MCF 10A (cell line): ENCODE results near the gene TAS2R40. TPM values are rescaled to one million over a fixed set of nuclear protein-coding genes. Genes with fewer than 3 reads are reported as not detected.
A peak's percentile ranks its signal among the peaks of the same experiment; 100 is the strongest.

Experiments
- BruUV-seq: library from RNA; stranded (reverse); fragments of 400-500 nt; replicated peaks from 2 replicates; lab custom pipeline; 2021; lab: Mats Ljungman, UMichigan
- CTCF ChIA-PET: fragments of 300-600 bp; sonication (Branson Sonifier 250); formaldehyde crosslinking; extraction: SDS; loops from one replicate; lab custom pipeline; 2021; ENCODE audit warnings: antibody characterized with exemption, inconsistent platforms; lab: Yijun Ruan, JAX
- POLR2A ChIA-PET: fragments of 300-600, 350-650 bp; sonication (Branson Sonifier 250); formaldehyde crosslinking; extraction: SDS; loops from one replicate; lab custom pipeline; 2020; ENCODE audit warnings: antibody characterized with exemption, inconsistent platforms; lab: Yijun Ruan, JAX
- DNase-seq: peaks from one replicate; pipeline ENCODE4 v3.0.0-alpha.2; 2018; ENCODE audit not compliant: unreplicated experiment
- H3K27ac Mint-ChIP-seq: one replicate; pipeline ENCODE4 v1.8.0; 2022; ENCODE audit warnings: mild to moderate bottlenecking, low read depth, mixed read lengths; ENCODE audit not compliant: unreplicated experiment
- H3K27me3 Mint-ChIP-seq: one replicate; pipeline ENCODE4 v1.8.0; 2022; ENCODE audit warnings: mixed read lengths; ENCODE audit not compliant: insufficient read depth, unreplicated experiment
- H3K36me3 Mint-ChIP-seq: one replicate; pipeline ENCODE4 v1.8.0; 2022; ENCODE audit warnings: mild to moderate bottlenecking, moderate library complexity, mixed read lengths; ENCODE audit not compliant: insufficient read depth, unreplicated experiment
- H3K4me1 Mint-ChIP-seq: one replicate; pipeline ENCODE4 v1.8.0; 2022; ENCODE audit warnings: mixed read lengths; ENCODE audit not compliant: insufficient read depth, unreplicated experiment
- H3K4me3 Mint-ChIP-seq: one replicate; pipeline ENCODE4 v1.8.0; 2022; ENCODE audit warnings: mild to moderate bottlenecking, moderate library complexity, mixed read lengths; ENCODE audit not compliant: unreplicated experiment
- H3K9me3 Mint-ChIP-seq: one replicate; pipeline ENCODE4 v1.8.0; 2022; ENCODE audit warnings: mixed read lengths; ENCODE audit not compliant: unreplicated experiment
- CTCF ChIP-seq: fragments of 200-600 bp; IDR thresholded peaks from one replicate; pipeline ENCODE4 v1.8.0; 2022; ENCODE audit warnings: antibody characterized with exemption, mild to moderate bottlenecking; ENCODE audit not compliant: unreplicated experiment
- intact Hi-C: fragments of 100-400 bp; cut with micrococcal nuclease; formaldehyde crosslinking; loops from 2 replicates; pipeline ENCODE4 v1.14.1; 2022
- total RNA-seq: library from RNA; stranded (reverse); gene quantifications from 2 replicates; pipeline ENCODE4 v1.2.3, GENCODE V29; 2022

TAS2R40 gene
- total RNA-seq, 1 experiment from 2014 or later: not detected

- Mint-ChIP-seq H3K27ac (no peak overlapping the region), H3K4me1 (no peaks in the 10 kb centered on the region), H3K27me3 (peaks cover 76% of the 10 kb centered on the region), H3K36me3 (no peaks in the 10 kb centered on the region), H3K4me3 (no peak overlapping the region), H3K9me3 (no peaks in the 10 kb centered on the region)
- no peak for DNase-seq
- ChIA-PET CTCF (interaction anchor here (0.6 to 9.8 kb wide), 5 partner anchors 17 to 212 kb away, joined by 3 to 531 read pairs (median 4); no protein-coding TSS in a partner anchor), POLR2A (interaction anchor here (0.8 kb wide), 1 partner anchor 216 kb away, joined by 3 read pairs; no protein-coding TSS in a partner anchor)
- TF ChIP-seq CTCF: no peak
- no TSS peak for BruUV-seq
- intact Hi-C loops: no loop called here
These were observed 945 bp downstream of the TAS2R40 start for GRCh38 chr7:143222782-143223181.

- Mint-ChIP-seq H3K27ac (no peak overlapping the region), H3K27me3 (peaks cover 66% of the 10 kb centered on the region), H3K9me3 (no peaks in the 10 kb centered on the region), H3K36me3 (no peaks in the 10 kb centered on the region), H3K4me1 (no peaks in the 10 kb centered on the region), H3K4me3 (no peak overlapping the region)
- BruUV-seq: no TSS peak
- DNase-seq: no peak
- ChIA-PET POLR2A (no interaction called here), CTCF (interaction anchor here (0.5 to 1.4 kb wide), 5 partner anchors 9 to 710 kb away, joined by 3 to 12 read pairs (median 4); no protein-coding TSS in a partner anchor)
- intact Hi-C loops: no loop called here
- no peak for TF ChIP-seq CTCF
These were observed 1.9 kb downstream of the TAS2R40 start for GRCh38 chr7:143223784-143224183.

GRCh38 chr7:143225047-143225446, 3.2 kb downstream of the TAS2R40 start:
- no peak for TF ChIP-seq CTCF
- BruUV-seq: no TSS peak
- DNase-seq: no peak
- intact Hi-C loops: no loop called here
- no peak overlapping the region for H3K4me3 Mint-ChIP-seq
- ChIA-PET CTCF (interaction anchor here (0.7 kb wide), 1 partner anchor 223 kb away, joined by 3 read pairs; no protein-coding TSS in a partner anchor), POLR2A (no interaction called here)
- no peaks in the 10 kb centered on the region for H3K4me1 Mint-ChIP-seq
- H3K36me3 Mint-ChIP-seq: no peaks in the 10 kb centered on the region
- H3K9me3 Mint-ChIP-seq: no peaks in the 10 kb centered on the region
- H3K27ac Mint-ChIP-seq: no peak overlapping the region
- H3K27me3 Mint-ChIP-seq: peaks cover 57% of the 10 kb centered on the region

GRCh38 chr7:143227806-143228205, 6.0 kb downstream of the TAS2R40 start:
- peaks cover 38% of the 10 kb centered on the region for H3K27me3 Mint-ChIP-seq
- no peaks in the 10 kb centered on the region for H3K9me3 Mint-ChIP-seq
- no peak for TF ChIP-seq CTCF
- DNase-seq: peak; percentile 26
- BruUV-seq: no TSS peak
- ChIA-PET CTCF (interaction anchor here (0.5 to 2.9 kb wide), 5 partner anchors 12 to 188 kb away, joined by 4 to 20 read pairs (median 6); no protein-coding TSS in a partner anchor), POLR2A (no interaction called here)
- intact Hi-C loops: no loop called here
- H3K4me3 Mint-ChIP-seq: no peak overlapping the region
- no peaks in the 10 kb centered on the region for H3K4me1 Mint-ChIP-seq
- no peak overlapping the region for H3K27ac Mint-ChIP-seq
- H3K36me3 Mint-ChIP-seq: no peaks in the 10 kb centered on the region
